SH-SY5Y (cell line): ENCODE measurements around the gene MTCL1.

Source experiments
- GATA2 ChIP-seq: IDR thresholded peaks from 2 replicates; pipeline ENCODE4 v1.6.1; 2011; ENCODE audit warnings: mild to moderate bottlenecking, low read depth, low read length
- GATA3 ChIP-seq: IDR thresholded peaks from 2 replicates; pipeline ENCODE4 v1.6.1; 2011; ENCODE audit warnings: low read depth, mild to moderate bottlenecking, low read length, moderate library complexity

Gene MTCL1

DNA sequence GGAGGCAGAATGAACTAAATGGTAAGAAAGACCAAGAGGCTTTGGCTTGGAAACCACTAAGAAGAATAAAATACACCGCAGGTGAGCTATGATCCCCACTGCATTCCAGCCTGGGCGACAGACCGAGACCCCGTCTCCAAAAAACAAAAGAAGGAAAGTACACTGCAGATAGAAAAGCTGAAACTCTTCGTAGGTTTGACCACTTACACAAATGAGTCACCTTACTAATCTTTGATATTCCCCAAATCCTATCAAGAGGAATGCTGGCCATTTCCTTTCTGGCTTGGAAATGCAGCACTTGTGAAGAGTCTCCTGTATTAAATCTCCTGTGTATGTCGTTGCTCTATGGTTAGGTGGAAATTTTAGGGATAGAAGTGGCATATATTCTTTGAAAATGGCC, 108.8 kb downstream of the MTCL1 start:
- TF ChIP-seq GATA2 = no peak
- no peak for TF ChIP-seq GATA3

DNA sequence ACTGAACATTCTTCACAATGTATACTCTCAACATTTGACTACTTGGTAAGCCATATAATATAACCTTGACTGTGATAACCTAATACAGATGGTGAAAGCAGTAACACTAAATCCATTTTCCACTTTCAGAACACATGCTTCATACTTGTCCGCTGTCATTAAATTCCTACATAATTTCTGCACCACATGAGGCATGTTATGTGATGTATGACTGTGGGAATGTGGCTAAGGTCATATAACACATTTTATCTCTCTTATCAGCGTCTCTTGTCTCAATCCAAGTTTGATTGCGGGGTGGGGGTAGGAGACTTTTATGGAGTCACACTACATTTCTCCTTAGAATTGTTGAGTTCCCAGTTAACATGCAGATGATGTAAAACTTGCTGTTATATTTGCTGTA, 110.9 kb downstream of the MTCL1 start:
- TF ChIP-seq GATA2 = no peak
- TF ChIP-seq GATA3 = no peak

DNA sequence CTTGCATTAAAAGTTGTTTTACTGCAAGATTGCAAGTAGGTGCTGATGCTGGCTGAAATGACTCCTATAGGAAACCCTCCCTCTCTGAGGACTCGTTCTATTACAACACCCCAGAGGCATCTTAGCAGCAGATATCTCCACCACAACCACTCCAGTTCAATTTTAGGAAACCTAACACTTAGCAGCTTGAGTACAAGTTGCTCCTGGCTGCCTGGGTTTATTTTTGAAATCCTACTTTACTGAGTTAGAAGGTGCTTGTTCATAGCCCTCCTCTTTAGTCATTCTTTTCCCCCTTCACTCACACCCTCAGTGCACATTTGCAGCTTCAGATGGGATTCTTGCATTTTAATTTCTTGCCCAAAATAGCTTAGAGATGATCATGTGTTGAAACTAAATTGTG, 111.5 kb downstream of the MTCL1 start:
- no peak for TF ChIP-seq GATA3

DNA sequence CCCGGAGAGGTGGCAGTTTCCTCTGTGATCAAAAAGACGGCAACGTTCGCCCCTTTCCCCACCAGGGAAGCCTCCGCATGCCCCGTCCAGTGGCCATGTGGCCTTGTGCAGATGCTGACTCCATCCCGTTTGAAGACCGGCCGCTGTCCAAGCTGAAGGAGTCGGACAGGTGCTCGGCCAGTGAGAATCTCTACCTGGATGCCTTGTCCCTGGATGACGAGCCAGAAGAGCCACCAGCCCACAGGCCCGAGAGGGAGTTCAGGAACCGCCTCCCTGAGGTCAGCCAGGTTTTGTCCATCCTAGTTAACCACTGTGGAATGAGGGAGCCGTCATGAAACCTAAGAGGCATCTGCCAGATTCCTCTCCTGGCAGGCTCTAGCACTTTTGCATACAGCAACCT, 113.6 kb downstream of the MTCL1 start:
- TF ChIP-seq GATA3 = no peak
- TF ChIP-seq GATA2 = no peak

DNA sequence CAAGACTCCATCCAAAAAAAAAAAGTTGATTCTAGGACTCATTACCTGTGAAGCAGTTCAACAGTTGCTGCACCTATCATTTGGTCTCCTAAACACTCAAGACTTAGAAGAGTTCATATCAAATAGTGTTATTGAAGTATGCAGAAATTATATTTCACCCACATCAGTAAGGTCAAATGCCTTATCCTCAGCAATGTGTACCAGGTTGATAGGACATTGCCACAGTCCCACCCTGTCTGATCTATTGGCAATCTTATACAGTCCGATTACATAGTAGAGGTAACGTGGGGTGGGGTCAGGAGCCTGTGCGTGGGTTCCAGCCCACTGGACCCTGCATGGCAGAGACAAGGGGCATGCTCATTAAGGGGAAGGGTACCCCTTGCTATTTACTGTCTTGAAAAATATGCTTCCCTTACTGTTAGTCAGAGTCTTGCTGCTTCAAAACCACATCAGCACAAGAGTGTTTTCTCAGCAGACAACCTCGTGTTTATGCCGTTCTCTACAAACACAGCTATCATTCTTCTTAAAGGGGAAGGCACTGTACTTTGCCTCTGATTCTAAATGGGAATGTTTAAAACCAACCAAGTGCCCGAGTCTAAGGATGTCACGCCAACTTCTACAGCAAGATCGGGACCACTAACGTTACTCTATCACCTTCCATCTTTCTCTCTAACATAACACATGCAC, 115.2 kb downstream of the MTCL1 start:
- TF ChIP-seq GATA3 (no peak), GATA2 (no peak)

DNA sequence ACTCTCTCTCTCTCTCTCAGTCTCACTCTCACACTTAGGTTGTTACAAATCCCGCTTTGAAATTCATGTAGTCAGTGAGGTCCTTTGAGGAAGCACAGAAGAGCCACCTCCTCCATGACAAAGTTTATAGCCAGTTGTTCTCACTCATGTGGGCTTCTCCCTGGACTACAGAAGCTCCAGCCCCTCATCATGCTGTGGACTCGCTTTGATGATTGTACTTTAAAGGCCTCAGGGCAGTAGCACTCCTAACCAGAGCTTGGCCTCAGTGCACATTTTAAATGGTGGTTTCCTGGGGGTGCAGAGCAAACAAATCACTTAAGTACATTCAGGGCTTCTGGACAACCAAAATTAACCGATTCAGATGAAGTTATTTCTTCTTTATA, 115.7 kb downstream of the MTCL1 start:
- TF ChIP-seq GATA2 (no peak), GATA3 (no peak)

DNA sequence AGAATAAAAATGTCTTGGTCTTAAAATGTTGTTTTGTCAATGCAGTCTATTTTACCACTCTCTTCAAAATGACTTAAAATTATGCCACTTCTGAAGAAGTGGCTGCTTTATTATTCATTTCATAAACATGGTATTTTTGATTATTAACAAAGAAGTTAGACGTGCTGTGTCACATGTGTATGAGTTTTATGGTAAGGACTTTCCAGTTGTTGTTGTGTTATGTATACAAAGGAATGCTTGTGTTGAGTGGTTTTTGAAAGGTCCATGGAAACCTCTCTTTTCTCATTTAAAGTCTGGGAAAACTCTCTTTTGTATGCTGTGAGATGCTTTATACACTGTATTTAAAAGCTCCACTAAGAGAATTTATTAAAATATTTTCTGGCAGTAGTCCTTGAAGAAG, 116.2 kb downstream of the MTCL1 start:
- TF ChIP-seq GATA2 = no peak

DNA sequence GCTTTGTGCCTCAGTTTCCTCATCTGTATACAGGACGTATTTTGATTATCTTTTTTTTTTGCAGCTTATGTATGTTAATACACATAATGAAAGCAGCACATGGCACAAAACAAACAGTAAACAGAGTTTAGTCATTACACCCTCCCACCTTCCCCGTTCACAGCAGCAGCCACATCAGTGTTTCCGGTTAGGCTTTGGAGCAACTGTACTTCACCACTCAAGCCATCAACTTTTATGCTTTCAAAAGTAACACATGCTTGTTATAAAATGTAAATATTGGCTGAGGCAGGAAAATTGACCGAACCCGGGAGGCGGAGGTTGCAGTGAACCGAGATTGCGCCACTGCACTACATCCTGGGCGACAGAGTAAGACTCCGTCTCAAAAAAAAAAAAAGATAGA, 117.3 kb downstream of the MTCL1 start:
- TF ChIP-seq GATA3 = no peak
- TF ChIP-seq GATA2 = no peak

DNA sequence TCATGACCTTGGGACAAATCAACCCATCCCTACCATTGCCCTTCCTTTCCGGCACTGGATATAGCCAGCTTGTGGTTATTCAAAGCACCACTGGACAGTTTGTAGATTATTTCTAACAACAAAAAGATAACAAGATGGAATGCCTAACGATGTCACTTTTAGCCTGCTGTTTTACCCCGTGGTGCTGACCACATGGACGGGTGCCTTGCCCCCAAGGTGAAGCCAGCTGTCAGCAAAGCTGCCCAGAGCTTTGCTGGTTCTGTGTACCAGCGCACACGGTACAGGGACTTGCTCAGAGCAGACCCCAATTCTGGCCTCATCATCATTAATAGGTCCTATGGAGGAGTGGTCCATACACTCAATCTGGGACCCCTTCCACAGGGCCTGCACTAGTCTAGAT, 118.2 kb downstream of the MTCL1 start:
- TF ChIP-seq GATA3 (no peak), GATA2 (no peak)

DNA sequence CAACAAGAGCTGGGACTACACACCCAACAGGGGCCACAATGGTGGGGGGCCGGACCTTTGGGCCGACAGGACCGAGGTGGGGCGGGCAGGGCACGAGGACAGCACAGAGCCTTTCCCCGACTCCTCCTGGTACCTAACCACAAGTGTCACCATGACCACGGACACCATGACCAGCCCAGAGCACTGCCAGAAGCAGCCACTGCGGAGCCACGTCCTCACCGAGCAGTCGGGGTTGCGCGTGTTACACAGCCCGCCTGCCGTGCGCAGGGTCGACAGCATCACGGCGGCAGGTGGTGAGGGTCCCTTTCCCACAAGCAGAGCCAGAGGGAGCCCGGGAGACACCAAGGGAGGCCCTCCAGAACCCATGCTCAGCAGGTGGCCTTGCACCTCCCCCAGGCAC, 119.5 kb downstream of the MTCL1 start:
- no peak for TF ChIP-seq GATA3
- TF ChIP-seq GATA2 = no peak

DNA sequence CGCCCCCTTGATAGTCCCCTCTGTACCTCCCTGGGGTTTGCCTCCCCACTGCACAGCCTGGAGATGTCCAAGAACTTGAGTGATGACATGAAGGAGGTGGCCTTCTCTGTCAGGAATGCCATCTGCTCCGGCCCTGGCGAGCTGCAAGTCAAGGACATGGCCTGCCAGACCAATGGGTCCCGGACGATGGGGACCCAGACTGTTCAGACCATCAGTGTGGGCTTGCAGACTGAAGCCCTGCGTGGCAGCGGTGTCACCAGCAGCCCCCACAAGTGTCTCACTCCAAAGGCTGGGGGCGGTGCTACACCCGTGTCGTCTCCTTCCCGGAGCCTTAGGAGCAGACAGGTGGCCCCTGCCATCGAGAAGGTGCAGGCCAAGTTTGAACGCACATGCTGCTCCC, 119.9 kb downstream of the MTCL1 start:
- no peak for TF ChIP-seq GATA3

DNA sequence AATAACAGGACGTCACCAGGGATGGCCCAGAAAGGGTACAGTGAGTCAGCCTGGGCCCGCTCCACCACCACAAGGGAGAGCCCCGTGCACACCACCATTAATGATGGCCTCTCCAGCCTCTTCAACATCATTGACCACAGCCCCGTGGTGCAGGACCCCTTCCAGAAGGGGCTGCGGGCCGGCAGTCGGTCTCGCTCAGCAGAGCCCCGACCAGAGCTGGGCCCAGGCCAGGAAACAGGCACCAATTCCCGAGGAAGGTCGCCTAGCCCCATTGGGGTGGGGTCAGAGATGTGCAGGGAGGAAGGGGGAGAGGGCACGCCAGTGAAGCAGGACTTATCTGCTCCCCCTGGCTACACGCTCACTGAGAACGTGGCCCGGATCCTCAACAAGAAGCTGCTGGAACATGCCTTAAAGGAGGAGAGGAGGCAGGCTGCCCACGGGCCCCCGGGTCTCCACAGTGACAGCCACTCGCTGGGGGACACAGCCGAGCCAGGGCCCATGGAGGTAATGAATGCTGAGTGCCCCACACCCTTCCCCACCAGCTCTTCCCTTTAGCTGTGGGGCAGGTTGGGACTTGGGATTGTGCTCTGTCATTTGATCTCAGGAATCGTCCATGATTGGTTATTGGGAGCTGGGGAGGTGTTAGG, 120.5 kb downstream of the MTCL1 start:
- TF ChIP-seq GATA3 = no peak
- TF ChIP-seq GATA2 = no peak

DNA sequence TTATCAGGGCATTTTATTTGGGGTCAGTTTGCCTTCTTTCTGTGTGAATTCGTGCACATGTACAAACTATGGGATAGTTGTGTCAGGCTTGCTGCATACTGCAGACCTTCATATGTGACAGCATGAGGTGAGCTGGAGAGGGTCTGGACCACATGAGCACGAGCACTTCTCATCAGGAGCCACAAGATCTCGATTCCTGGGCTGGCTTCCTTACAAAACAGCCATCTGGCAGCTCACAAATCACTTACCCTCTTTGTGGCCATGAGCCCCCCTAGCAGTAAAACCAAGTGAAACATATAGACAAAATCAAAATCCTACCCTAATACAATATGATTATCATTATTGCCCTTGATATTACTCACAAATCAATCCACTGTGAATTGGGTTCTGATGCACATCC, 121.2 kb downstream of the MTCL1 start:
- TF ChIP-seq GATA3 = no peak
- no peak for TF ChIP-seq GATA2

DNA sequence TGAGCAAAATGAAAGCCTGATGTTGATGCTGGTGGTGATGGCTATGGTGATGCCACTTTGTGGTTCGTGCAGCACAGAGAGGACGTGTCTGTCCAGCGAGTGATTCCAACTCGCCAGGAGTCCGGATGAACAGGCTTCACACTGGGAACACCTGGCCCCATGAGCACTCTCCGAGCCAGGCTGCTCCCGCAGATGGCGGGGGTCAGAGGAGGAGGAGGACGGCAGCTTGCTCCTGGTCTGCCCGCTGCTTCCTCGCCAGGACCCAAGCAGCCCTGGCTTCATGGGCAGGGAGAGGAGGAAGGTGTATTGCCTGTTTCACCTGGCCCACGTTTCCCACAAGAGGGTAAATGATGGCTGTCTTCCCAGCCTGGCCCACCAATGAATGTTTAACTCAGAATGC, 121.6 kb downstream of the MTCL1 start:
- no peak for TF ChIP-seq GATA2
- TF ChIP-seq GATA3 = no peak

DNA sequence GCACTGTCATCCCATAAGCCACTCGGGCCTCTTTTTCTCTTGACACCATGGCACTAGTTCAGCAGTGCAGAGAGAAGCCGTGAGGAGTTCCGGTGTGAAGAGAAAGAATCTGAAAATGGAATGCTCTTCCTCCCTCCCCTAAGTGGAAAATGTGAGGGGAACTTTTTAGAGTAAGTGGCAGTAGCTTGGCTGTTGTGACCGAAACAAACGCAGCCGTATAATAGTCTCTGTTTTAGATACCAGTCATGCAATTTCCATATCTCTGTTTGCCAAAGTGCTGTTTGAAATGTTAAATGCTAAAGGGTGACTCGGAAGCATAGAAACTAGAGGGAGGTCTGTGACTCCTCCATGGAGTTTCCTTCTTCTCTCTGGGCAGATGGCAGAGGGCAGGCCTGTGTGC, 122.9 kb downstream of the MTCL1 start:
- TF ChIP-seq GATA2 (no peak), GATA3 (no peak)

DNA sequence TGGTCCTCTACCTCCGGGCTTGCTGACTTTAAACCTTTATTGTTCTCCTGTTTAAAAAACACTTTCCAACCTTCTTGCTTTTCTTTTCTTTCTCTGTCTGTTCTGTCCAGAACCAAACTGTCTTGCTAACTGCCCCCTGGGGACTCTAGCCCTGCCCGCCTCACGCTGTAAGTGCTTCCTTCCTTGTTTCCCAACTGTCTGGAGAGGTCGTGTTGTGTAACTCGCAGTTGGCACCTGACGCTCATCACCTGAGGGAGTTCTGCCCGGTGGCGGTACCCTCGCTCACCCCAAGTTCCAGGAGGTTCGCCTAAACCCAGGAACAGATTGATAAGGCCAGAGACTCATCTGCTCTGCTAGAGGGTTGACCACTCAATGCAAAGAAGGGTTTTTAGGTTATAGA, 123.4 kb downstream of the MTCL1 start:
- TF ChIP-seq GATA2 = no peak
- TF ChIP-seq GATA3 = no peak
